WTC11 (cell line): ENCODE data around the gene HIVEP2. TPM values are rescaled to one million over a fixed set of nuclear protein-coding genes. Genes with fewer than 3 reads are reported as not detected.

Experiments used
- ATAC-seq: fragments of 200-7000 bp; cut with Tn5 transposase; 2 replicates; pipeline ENCODE4 v1.10.0; 2021; ENCODE audit warnings: mild to moderate bottlenecking, moderate library complexity
- CTCF ChIA-PET: fragments of 300-600 bp; sonication (Branson Sonifier 250); formaldehyde crosslinking; loops from one replicate; lab custom pipeline; 2021; ENCODE audit warnings: antibody characterized with exemption; lab: Charles Lee
- POLR2A ChIA-PET: fragments of 350-600 bp; sonication (Branson Sonifier 250); formaldehyde crosslinking; loops from one replicate; lab custom pipeline; 2021; ENCODE audit warnings: antibody characterized with exemption; lab: Charles Lee
- DNase-seq: peaks from one replicate; pipeline ENCODE4 v3.0.0; 2021; ENCODE audit warnings: low spot score
- H3K27ac Mint-ChIP-seq: 2 replicates; pipeline ENCODE4 v1.8.0; 2021; ENCODE audit warnings: mixed read lengths
- H3K27me3 Mint-ChIP-seq: 2 replicates; pipeline ENCODE4 v1.8.0; 2021; ENCODE audit warnings: low read depth, mild to moderate bottlenecking, moderate library complexity, mixed read lengths
- H3K36me3 Mint-ChIP-seq: 2 replicates; pipeline ENCODE4 v1.8.0; 2021; ENCODE audit warnings: mixed read lengths
- H3K4me1 Mint-ChIP-seq: 2 replicates; pipeline ENCODE4 v1.8.0; 2022; ENCODE audit warnings: mixed read lengths
- H3K4me3 Mint-ChIP-seq: 2 replicates; pipeline ENCODE4 v1.8.0; 2021; ENCODE audit warnings: mild to moderate bottlenecking, moderate library complexity, mixed read lengths
- H3K9me3 Mint-ChIP-seq: 2 replicates; pipeline ENCODE4 v1.8.0; 2021; ENCODE audit warnings: mixed read lengths
- AR ChIP-seq: fragments of 250-450 bp; sonication (Bioruptor Pico); IDR thresholded peaks from 2 replicates; pipeline ENCODE4 v1.9.0; 2021; ENCODE audit warnings: mild to moderate bottlenecking
- CREM ChIP-seq: sonication (generic); formaldehyde crosslinking; IDR thresholded peaks from 2 replicates; pipeline ENCODE4 v1.8.1; 2022; ENCODE audit warnings: mild to moderate bottlenecking, missing genetic modification reagents, moderate library complexity
- CTCF ChIP-seq: fragments of 200-600 bp; IDR thresholded peaks from 2 replicates; pipeline ENCODE4 v1.8.0; 2022; ENCODE audit warnings: antibody characterized with exemption
- ELF4 ChIP-seq: sonication (generic); formaldehyde crosslinking; IDR thresholded peaks from 2 replicates; pipeline ENCODE4 v1.8.1; 2022; ENCODE audit warnings: low read depth, mild to moderate bottlenecking, moderate library complexity, missing genetic modification reagents
- EMX1 ChIP-seq: fragments of 250-450 bp; sonication (Bioruptor Pico); IDR thresholded peaks from 2 replicates; pipeline ENCODE4 v1.8.0; 2021; ENCODE audit warnings: mild to moderate bottlenecking
- FOXK1 ChIP-seq: sonication (generic); formaldehyde crosslinking; IDR thresholded peaks from 2 replicates; pipeline ENCODE4 v1.8.0; 2022; ENCODE audit warnings: mild to moderate bottlenecking, moderate library complexity, missing genetic modification reagents
- GTF2I ChIP-seq: fragments of 250-450 bp; sonication (Bioruptor Pico); conservative IDR thresholded peaks from 2 replicates; pipeline ENCODE4 v1.4.0; 2021; ENCODE audit warnings: mild to moderate bottlenecking
- NR1H2 ChIP-seq: sonication (generic); formaldehyde crosslinking; IDR thresholded peaks from 2 replicates; pipeline ENCODE4 v1.9.0; 2021; ENCODE audit warnings: mild to moderate bottlenecking, moderate library complexity, missing genetic modification reagents
- NR2C2 ChIP-seq: sonication (generic); formaldehyde crosslinking; IDR thresholded peaks from 2 replicates; pipeline ENCODE4 v1.8.0; 2022; ENCODE audit warnings: mild to moderate bottlenecking, missing genetic modification reagents
- OVOL2 ChIP-seq: fragments of 250-450 bp; sonication (Bioruptor Pico); IDR thresholded peaks from 2 replicates; pipeline ENCODE4 v1.9.0; 2021; ENCODE audit warnings: mild to moderate bottlenecking, borderline replicate concordance
- PRDM15 ChIP-seq: sonication (generic); formaldehyde crosslinking; IDR thresholded peaks from 2 replicates; pipeline ENCODE4 v1.8.0; 2022; ENCODE audit warnings: missing genetic modification reagents
- RELA ChIP-seq: sonication (generic); formaldehyde crosslinking; IDR thresholded peaks from 2 replicates; pipeline ENCODE4 v1.8.1; 2022; ENCODE audit warnings: missing genetic modification reagents, mild to moderate bottlenecking, borderline replicate concordance
- SP1 ChIP-seq: sonication (generic); formaldehyde crosslinking; conservative IDR thresholded peaks from 2 replicates; pipeline ENCODE4 v1.8.1; 2022; ENCODE audit warnings: missing genetic modification reagents
- TCF7 ChIP-seq: sonication (generic); formaldehyde crosslinking; IDR thresholded peaks from 2 replicates; pipeline ENCODE4 v1.8.0; 2022; ENCODE audit warnings: mild to moderate bottlenecking, low read depth, missing genetic modification reagents, moderate library complexity
- TEAD1 ChIP-seq: sonication (generic); formaldehyde crosslinking; IDR thresholded peaks from 2 replicates; pipeline ENCODE4 v1.8.0; 2022; ENCODE audit warnings: mild to moderate bottlenecking, missing genetic modification reagents
- ZNF138 ChIP-seq: sonication (generic); formaldehyde crosslinking; conservative IDR thresholded peaks from 2 replicates; pipeline ENCODE4 v1.8.1; 2022; ENCODE audit warnings: mild to moderate bottlenecking, moderate library complexity, missing genetic modification reagents
- ZNF232 ChIP-seq: sonication (generic); formaldehyde crosslinking; IDR thresholded peaks from 2 replicates; pipeline ENCODE4 v1.8.0; 2022; ENCODE audit warnings: mild to moderate bottlenecking, missing genetic modification reagents
- ZNF423 ChIP-seq: fragments of 250-450 bp; sonication (Bioruptor Pico); IDR thresholded peaks from 2 replicates; pipeline ENCODE4 v2.1.2; 2022; ENCODE audit warnings: mild to moderate bottlenecking, moderate library complexity
- ZNF671 ChIP-seq: fragments of 250-450 bp; sonication (Bioruptor Pico); IDR thresholded peaks from 2 replicates; pipeline ENCODE4 v1.8.0; 2021; ENCODE audit warnings: mild to moderate bottlenecking
- total RNA-seq: library from RNA; stranded (reverse); gene quantifications from 3 replicates; pipeline ENCODE4 v1.2.3, GENCODE V29; 2021
- TF ChIP-seq, protein P1 (sequence below): fragments of 250-450 bp; sonication (Bioruptor Pico); IDR thresholded peaks from 2 replicates; pipeline ENCODE4 v2.1.2; 2022; ENCODE audit warnings: mild to moderate bottlenecking, moderate library complexity
- TF ChIP-seq, protein P2 (sequence below): sonication (generic); formaldehyde crosslinking; IDR thresholded peaks from 2 replicates; pipeline ENCODE4 v1.8.1; 2022; ENCODE audit warnings: missing genetic modification reagents, borderline replicate concordance
- TF ChIP-seq, protein P3 (sequence below): fragments of 250-450 bp; sonication (Bioruptor Pico); conservative IDR thresholded peaks from 2 replicates; pipeline ENCODE4 v1.9.0; 2021; ENCODE audit warnings: mild to moderate bottlenecking

The HIVEP2 gene
- total RNA-seq, 1 experiment from 2014 or later, result 11.5 TPM

DNA sequence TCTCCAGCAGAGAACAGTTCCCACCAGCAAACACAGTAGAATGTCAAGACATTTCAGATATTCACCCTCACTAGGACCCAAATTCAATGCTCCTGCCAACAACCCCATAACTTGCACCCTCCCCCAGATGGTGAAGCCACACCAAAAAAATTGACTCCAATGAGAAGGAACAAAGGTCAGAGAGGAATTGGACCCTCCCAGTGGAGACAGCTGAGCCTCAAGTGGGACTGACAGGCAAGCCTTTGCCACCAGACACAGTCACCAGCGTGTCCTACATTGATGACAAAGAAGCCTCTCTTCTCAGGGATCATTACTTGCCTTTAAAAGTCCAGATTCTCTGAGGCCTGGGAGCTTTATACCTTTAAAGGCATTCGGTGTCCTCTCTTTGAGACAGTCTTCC, 64.8 kb downstream of the HIVEP2 start:
- no peaks in the 10 kb centered on the region for H3K36me3 Mint-ChIP-seq
- ChIA-PET CTCF (no interaction called here), POLR2A (no interaction called here)
- TF ChIP-seq EMX1, result no peak
- TF ChIP-seq ZNF138 (CRISPR knock-in tag), result no peak
- TF ChIP-seq SP1 (CRISPR knock-in tag), result no peak
- TF ChIP-seq CREM (CRISPR knock-in tag), result no peak
- no peak for TF ChIP-seq AR (CRISPR knock-in tag)
- TF ChIP-seq, protein P1, sequence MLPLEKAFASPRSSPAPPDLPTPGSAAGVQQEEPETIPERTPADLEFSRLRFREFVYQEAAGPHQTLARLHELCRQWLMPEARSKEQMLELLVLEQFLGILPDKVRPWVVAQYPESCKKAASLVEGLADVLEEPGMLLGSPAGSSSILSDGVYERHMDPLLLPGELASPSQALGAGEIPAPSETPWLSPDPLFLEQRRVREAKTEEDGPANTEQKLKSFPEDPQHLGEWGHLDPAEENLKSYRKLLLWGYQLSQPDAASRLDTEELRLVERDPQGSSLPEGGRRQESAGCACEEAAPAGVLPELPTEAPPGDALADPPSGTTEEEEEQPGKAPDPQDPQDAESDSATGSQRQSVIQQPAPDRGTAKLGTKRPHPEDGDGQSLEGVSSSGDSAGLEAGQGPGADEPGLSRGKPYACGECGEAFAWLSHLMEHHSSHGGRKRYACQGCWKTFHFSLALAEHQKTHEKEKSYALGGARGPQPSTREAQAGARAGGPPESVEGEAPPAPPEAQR (CRISPR knock-in tag), result no peak
- no peak for TF ChIP-seq NR2C2 (CRISPR knock-in tag)
- no peak for TF ChIP-seq ZNF423
- TF ChIP-seq ZNF671 (CRISPR knock-in tag), result no peak
- no peak for TF ChIP-seq CTCF
- no peak for TF ChIP-seq TEAD1 (CRISPR knock-in tag)
- TF ChIP-seq, protein P2, sequence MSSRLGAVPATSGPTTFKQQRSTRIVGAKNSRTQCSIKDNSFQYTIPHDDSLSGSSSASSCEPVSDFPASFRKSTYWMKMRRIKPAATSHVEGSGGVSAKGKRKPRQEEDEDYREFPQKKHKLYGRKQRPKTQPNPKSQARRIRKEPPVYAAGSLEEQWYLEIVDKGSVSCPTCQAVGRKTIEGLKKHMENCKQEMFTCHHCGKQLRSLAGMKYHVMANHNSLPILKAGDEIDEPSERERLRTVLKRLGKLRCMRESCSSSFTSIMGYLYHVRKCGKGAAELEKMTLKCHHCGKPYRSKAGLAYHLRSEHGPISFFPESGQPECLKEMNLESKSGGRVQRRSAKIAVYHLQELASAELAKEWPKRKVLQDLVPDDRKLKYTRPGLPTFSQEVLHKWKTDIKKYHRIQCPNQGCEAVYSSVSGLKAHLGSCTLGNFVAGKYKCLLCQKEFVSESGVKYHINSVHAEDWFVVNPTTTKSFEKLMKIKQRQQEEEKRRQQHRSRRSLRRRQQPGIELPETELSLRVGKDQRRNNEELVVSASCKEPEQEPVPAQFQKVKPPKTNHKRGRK (CRISPR knock-in tag), result no peak
- H3K4me1 Mint-ChIP-seq, result peaks cover 34% of the 10 kb centered on the region
- DNase-seq (no peak), ATAC-seq (no peak)
- no peak overlapping the region for H3K27ac Mint-ChIP-seq
- H3K4me3 Mint-ChIP-seq, result no peak overlapping the region
- no peaks in the 10 kb centered on the region for H3K9me3 Mint-ChIP-seq
- H3K27me3 Mint-ChIP-seq, result no peaks in the 10 kb centered on the region

DNA sequence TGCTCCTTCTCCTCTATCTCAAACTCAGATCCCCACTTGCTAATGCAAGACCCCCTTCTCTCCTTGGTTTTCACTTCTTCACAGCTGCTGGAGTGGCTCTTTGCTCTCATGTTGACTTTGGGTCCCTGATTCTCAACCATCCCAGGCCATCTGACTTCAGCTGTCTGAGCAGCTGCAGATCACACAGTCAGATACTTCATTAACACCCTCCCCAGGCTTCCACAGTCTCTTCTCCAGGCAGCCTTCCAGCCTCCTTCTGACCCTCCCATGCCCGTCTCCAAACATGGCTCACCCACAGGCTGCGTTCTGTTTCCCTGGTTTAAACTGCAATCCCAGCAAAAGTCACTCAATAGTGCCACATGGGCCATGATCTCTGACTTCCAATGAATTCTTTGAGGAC, 65.4 kb downstream of the HIVEP2 start:
- ChIA-PET POLR2A (no interaction called here), CTCF (no interaction called here)
- Mint-ChIP-seq H3K27me3 (no peaks in the 10 kb centered on the region), H3K4me1 (peaks cover 34% of the 10 kb centered on the region), H3K9me3 (no peaks in the 10 kb centered on the region), H3K36me3 (no peaks in the 10 kb centered on the region), H3K4me3 (no peak overlapping the region), H3K27ac (no peak overlapping the region)
- ATAC-seq, result no peak
- no peak for DNase-seq
- TF ChIP-seq OVOL2 (no peak), TCF7 (CRISPR knock-in tag) (no peak), ELF4 (CRISPR knock-in tag) (no peak), ZNF232 (CRISPR knock-in tag) (no peak), NR1H2 (no peak), GTF2I (no peak), FOXK1 (CRISPR knock-in tag) (no peak), RELA (no peak), PRDM15 (CRISPR knock-in tag) (no peak)
- TF ChIP-seq, protein P3, sequence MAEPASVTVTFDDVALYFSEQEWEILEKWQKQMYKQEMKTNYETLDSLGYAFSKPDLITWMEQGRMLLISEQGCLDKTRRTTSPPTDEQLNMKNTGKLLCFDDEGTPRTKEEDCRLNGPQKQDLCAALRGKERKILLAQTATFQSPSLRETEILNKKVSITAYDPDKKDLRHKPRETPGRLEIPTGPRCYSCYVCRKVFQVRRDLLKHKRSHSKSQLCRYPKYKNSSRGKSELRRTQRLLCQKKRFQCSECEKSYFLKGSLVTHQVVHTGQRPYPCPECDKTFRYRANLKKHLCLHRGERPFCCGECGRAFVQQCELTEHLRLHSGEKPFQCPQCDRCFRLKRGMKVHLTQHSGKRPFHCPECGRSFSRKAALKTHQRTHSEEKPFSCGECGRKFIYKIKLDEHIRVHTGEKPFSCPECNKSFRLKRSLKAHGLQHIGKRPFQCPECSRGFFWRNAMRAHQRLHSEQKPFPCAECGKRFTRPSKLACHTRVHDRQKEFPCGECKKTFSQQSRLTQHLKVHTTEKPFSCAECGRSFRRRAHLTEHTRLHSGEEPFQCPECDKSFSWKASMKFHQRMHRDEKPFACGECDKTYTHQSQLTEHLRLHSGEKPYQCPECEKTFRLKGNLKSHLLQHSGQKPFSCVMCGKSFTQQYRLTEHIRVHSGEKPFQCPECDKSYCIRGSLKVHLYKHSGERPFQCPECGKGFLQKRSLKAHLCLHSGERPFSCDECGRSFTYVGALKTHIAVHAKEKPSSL (CRISPR knock-in tag), result no peak
